Ovary (tissue), 9 donors: Measurements from ENCODE around the gene MAGI1. TPM values are rescaled to one million over a fixed set of nuclear protein-coding genes. Genes with fewer than 3 reads are reported as not detected.

Experiments used
- DNase-seq, 5 donors: peaks; one replicate each; pipeline ENCODE4 v3.0.0-alpha.2; 2019 to 2020
- H3K27ac ChIP-seq, 2 donors: fragments of 200-600 bp; one replicate each; pipeline versions ENCODE4 v1.5.1 to v1.8.0; 2019 to 2022
- H3K27me3 ChIP-seq: fragments of 200-600 bp; one replicate; pipeline ENCODE4 v1.8.0; 2022
- H3K36me3 ChIP-seq: fragments of 200-600 bp; sonication (generic); one replicate; pipeline ENCODE4 v1.5.1; 2019
- H3K4me1 ChIP-seq: one replicate; pipeline ENCODE4 v1.8.1; 2013; ENCODE audit warnings: mild to moderate bottlenecking, moderate library complexity; ENCODE audit not compliant: insufficient read depth
- H3K4me3 ChIP-seq: fragments of 200-600 bp; sonication (generic); one replicate; pipeline ENCODE4 v1.5.1; 2017
- H3K9me3 ChIP-seq, 2 donors: fragments of 200-600 bp in 1 of 2; sonication (generic) in 1 of 2; one replicate each; pipeline versions ENCODE4 v1.5.1 to v1.8.1; 2013 to 2019; ENCODE audit warnings: mild to moderate bottlenecking in 1 of 2, moderate library complexity in 1 of 2
- EP300 ChIP-seq: sonication (generic); formaldehyde crosslinking; IDR thresholded peaks from one replicate; pipeline ENCODE4 v1.6.1; 2017; ENCODE audit warnings: antibody characterized with exemption
- POLR2A ChIP-seq: fragments of 450-650 bp; IDR thresholded peaks from one replicate; pipeline ENCODE4 v1.6.1; 2017; ENCODE audit warnings: antibody characterized with exemption, mild to moderate bottlenecking, moderate library complexity
- whole genome bisulfite sequencing, 3 donors: extraction: QIAGEN DNeasy Blood & Tissue Kit in 1 of 3; methylation state at CpG; one replicate each; pipeline versions ENCODE4 v1.1.5 to v1.1.7; 2013 to 2017; 5-methylcytosine and 5-hydroxymethylcytosine counted together
- intact Hi-C, 4 donors: fragments of 100-400 bp; cut with DNase I; formaldehyde crosslinking; loops; one replicate each; pipeline versions ENCODE4 v1.11.0 to v1.15.1; 2022 to 2023
- polyA plus RNA-seq, 2 donors: library from polyadenylated mRNA; stranded (reverse); fragments of 200-250 nt in 1 of 2; fragments of 350-450 nt in 1 of 2; fragmentation: Illumina TruSeq in 1 of 2; extraction: RNeasy Lipid Tissue Mini Kit (QIAGEN cat#74804) in 1 of 2; gene quantifications; one replicate each; pipeline ENCODE4 v1.2.3, GENCODE V29; 2013 to 2014
- total RNA-seq, 7 donors: library from RNA; depleted of rRNA in 2 of 7; stranded (reverse); fragments of >200 nt in 2 of 7; fragmentation: NEBNext Ultra II Directional in 3 of 7; extraction: Animal tissue kit (Norgen Biotek cat#: 25700) in 3 of 7; gene quantifications; one replicate each; pipeline versions ENCODE4 v1.1.0 to v1.2.4, GENCODE V29; 2016 to 2023
- TF ChIP-seq, protein P1 (sequence below), 3 donors: fragments of 450-650 bp in 2 of 3; fragments of 200-600 bp in 1 of 3; IDR thresholded peaks; one replicate each; pipeline versions ENCODE4 v1.5.1 to v1.8.0; 2016 to 2022; ENCODE audit warnings: antibody characterized with exemption in 3 of 3, mild to moderate bottlenecking in 1 of 3
- donor health status: DM: no; HTN: no; CAD: no; lungs with moderate emphysema.
- donor health status: DM: no; HTN: no; CAD: no.
- donor health status: Bipolar disorder and iron deficiency.
- donor health status: DM: yes; HTN: yes; CAD: no.
- donor health status: DM: no; HTN: no; CAD: no.
- donor health status: DM: yes; HTN: yes; CAD: no.

MAGI1 gene
- total and polyA plus RNA-seq, 9 donors: 5.5 to 35.7 (median 8.7) TPM

DNA sequence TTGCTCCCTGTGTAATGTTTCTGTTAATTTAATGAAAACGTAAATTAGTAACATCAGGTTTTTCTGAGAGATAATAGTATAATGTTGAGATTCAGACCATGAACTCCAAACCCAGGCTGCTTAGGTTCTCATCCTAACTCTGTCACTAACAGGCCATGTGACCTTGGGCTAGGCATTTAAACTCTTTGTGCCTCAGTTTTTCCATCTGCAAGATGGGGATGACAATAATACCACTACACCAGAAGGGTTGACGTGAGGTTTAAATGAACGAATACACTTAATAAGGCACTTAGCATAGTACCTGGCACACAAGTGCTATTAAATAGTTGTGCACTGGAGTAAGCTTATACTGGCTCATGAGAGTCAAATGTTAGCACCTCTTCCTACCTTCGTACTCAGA, 370.8 kb downstream of the MAGI1 start:
- no peak for DNase-seq
- Histone ChIP-seq H3K27me3 (no peaks in the 10 kb centered on the region), H3K4me1 (no peaks in the 10 kb centered on the region), H3K9me3 (no peaks in the 10 kb centered on the region), H3K36me3 (no peaks in the 10 kb centered on the region), H3K4me3 (no peak overlapping the region), H3K27ac (no peak overlapping the region)
- intact Hi-C loops: no loop called here
- 96 to 98% (median 97%) methylated on average over 4 of the region's 4 CpGs for WGBS, 3 donors
- TF ChIP-seq, protein P1, sequence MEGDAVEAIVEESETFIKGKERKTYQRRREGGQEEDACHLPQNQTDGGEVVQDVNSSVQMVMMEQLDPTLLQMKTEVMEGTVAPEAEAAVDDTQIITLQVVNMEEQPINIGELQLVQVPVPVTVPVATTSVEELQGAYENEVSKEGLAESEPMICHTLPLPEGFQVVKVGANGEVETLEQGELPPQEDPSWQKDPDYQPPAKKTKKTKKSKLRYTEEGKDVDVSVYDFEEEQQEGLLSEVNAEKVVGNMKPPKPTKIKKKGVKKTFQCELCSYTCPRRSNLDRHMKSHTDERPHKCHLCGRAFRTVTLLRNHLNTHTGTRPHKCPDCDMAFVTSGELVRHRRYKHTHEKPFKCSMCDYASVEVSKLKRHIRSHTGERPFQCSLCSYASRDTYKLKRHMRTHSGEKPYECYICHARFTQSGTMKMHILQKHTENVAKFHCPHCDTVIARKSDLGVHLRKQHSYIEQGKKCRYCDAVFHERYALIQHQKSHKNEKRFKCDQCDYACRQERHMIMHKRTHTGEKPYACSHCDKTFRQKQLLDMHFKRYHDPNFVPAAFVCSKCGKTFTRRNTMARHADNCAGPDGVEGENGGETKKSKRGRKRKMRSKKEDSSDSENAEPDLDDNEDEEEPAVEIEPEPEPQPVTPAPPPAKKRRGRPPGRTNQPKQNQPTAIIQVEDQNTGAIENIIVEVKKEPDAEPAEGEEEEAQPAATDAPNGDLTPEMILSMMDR (IDR thresholded peaks at IDR 0.05): no peak
- TF ChIP-seq POLR2A (no peak), EP300 (no peak)

GRCh38 chr3:65666448-65667091, 372.1 kb downstream of the MAGI1 start:
- DNase-seq: no peak
- H3K4me1 ChIP-seq: no peaks in the 10 kb centered on the region
- intact Hi-C loops: no loop called here
- H3K36me3 ChIP-seq: no peaks in the 10 kb centered on the region
- no peaks in the 10 kb centered on the region for H3K9me3 ChIP-seq
- 74 to 93% (median 77%) methylated on average over 6 of the region's 6 CpGs for whole genome bisulfite sequencing, 3 donors
- no peak overlapping the region for H3K27ac ChIP-seq
- H3K4me3 ChIP-seq: no peak overlapping the region
- TF ChIP-seq POLR2A: no peak
- TF ChIP-seq, protein P1 (IDR thresholded peaks at IDR 0.05): no peak
- no peak for TF ChIP-seq EP300
- H3K27me3 ChIP-seq: no peaks in the 10 kb centered on the region

- 96 to 100% (median 97%) methylated on average over 2 of the region's 2 CpGs for WGBS, 3 donors
- H3K27me3 ChIP-seq: no peaks in the 10 kb centered on the region
- TF ChIP-seq POLR2A (no peak), EP300 (no peak)
- TF ChIP-seq, protein P1 (IDR thresholded peaks at IDR 0.05): no peak
- H3K36me3 ChIP-seq: no peaks in the 10 kb centered on the region
- intact Hi-C loops: no loop called here
- DNase-seq: no peak
- no peaks in the 10 kb centered on the region for H3K9me3 ChIP-seq
- no peak overlapping the region for H3K27ac ChIP-seq
- H3K4me3 ChIP-seq: no peak overlapping the region
- H3K4me1 ChIP-seq: no peaks in the 10 kb centered on the region
Observed at GRCh38 chr3:65665915-65666314, 372.8 kb downstream of the MAGI1 start.

- Histone ChIP-seq H3K27ac (no peak overlapping the region), H3K4me1 (no peaks in the 10 kb centered on the region), H3K9me3 (no peaks in the 10 kb centered on the region), H3K4me3 (no peak overlapping the region), H3K36me3 (no peaks in the 10 kb centered on the region), H3K27me3 (no peaks in the 10 kb centered on the region)
- intact Hi-C loops: no loop called here
- 91 to 98% (median 93%) methylated on average over 2 of the region's 2 CpGs for WGBS, 3 donors
- TF ChIP-seq, protein P1 (IDR thresholded peaks at IDR 0.05): no peak
- TF ChIP-seq POLR2A (no peak), EP300 (no peak)
- no peak for DNase-seq
Observed at GRCh38 chr3:65664931-65665330, 373.8 kb downstream of the MAGI1 start.
